DMS53 (cell line): Measurements from ENCODE around the gene MIPOL1.
A peak's percentile ranks its signal among the peaks of the same experiment; 100 is the strongest.
"Not testable (repeated sequence)": the region's sequence is repeated elsewhere in the genome, so short reads cannot be mapped to it uniquely, and the experiment has no call there.

ENCODE experiments used
- DNase-seq: peaks from one replicate; lab custom pipeline; 2025; lab: John Stamatoyannopoulos, UW

The MIPOL1 gene, protein sequence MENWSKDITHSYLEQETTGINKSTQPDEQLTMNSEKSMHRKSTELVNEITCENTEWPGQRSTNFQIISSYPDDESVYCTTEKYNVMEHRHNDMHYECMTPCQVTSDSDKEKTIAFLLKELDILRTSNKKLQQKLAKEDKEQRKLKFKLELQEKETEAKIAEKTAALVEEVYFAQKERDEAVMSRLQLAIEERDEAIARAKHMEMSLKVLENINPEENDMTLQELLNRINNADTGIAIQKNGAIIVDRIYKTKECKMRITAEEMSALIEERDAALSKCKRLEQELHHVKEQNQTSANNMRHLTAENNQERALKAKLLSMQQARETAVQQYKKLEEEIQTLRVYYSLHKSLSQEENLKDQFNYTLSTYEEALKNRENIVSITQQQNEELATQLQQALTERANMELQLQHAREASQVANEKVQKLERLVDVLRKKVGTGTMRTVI

DNA sequence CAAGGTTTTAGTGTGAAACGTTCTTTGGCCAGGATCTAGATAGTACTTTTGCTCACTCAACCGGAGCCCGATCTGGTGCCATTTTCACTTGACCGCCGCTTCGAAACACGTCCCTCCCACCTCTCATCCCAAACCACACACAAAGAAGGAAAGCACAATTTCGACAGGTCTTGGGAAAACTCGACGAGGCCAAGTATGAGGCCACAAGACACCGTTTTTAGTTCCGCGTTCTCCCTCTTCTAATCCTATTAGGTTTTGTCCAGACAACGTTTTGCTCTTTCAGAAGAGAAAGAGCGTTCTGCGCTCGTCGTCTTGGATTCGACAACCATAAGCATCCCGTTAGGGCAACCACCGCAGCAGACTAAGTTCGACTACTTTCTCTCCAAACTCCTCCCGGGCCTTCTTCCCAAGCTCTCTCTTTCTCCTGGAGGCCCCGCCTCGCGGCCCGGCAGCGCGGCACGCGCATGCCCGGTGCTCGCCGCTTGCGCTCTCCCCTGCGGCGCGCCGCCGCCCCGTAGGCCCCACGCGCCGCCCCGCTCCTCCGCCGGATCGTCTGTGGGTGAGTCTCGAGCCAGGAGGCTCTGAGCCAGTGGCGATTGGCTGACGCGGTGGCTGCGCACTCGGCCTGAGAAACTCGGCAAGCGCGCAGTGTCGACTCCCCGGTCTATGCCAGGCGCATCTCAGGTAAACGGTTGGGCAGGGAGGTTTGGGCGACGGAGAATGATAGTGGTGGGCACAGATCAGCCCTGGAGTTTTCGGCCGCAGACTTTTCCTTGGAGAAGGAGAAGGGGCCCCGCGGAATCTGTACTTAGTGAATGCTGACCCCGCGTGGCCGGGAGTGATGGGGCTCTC, at the start of gene MIPOL1:
Gene MIPOL1 (plus strand): TSS at position 517 of the 852 bp plus-strand sequence. CDS start 49,952 bp downstream, outside the sequence.
- DNase-seq, result peak; percentile 88

DNA sequence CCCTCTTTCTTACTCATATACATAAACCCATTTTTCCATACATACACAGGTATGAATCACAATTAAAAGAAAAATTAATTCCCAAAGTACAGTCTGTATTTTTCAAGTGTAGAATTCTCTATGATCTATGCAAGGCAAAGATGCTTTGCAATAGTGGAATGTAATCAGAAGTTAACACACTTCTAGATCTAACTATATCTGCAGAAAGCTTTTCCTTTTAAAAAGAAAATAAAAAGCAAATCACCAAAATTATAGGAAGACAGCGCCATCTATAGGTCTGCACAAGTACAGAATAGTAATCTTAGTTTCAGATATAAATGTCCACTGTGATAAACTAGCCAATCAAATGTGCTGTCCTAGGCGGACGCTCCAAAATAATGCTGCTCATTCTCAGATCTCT, 47.3 kb upstream of the MIPOL1 start:
- peak; percentile 66 for DNase-seq

DNA sequence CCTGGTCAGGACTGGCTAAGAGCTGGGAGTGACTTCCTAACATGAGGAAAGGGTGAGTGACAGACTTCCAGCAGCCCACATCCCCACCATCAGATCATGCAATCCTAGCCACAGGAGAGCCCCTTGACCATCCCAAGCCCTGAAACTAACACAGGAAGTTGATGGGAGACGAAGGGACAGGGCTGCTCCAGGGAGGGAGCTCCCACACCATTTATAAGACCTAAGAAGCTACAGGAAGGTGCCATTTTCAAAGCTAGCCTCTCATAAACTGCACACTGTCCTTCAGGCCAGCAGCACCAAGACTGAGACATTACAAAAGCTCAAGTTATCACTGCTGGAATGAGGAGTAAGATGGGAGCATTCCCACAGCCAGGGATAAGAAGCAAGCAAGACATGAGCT, 44.7 kb upstream of the MIPOL1 start:
- DNase-seq, result no peak

DNA sequence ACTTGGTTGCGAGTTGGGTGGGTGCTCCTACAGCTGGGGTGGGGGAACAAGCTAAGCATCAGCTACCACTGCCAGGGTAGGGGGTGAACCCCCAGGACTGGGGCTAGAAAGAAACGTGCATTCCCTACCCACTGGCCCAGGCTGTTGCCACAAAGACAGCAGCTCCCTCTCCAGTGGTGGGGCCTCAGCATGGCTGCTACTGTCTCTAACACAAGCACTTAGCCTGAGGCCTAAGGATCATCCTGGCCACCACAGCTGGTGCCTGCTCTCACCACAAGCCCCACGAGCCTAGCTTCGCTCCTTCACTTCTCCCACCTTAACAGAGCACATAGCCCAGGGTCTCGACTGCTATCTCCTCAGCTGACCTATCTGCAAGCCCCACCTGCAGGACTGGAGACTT, 44.3 kb upstream of the MIPOL1 start:
- no peak for DNase-seq

DNA sequence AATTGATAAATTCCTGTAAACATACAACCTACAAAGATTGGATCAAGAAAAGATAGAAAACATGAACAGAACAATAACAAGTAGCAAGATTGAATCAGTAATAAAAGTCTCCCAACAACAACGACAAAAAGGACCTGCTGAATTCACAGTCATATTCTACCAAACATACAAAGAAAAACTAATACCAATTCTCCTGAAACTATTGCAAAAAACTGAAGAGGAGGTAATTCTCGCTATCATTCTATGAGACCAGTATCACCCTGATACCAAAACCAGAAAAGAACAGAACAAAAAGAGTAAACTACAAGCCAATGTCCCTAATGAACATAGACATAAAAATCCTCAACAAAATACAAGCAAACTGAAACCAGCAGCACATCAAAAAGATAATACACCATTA, 39.8 kb upstream of the MIPOL1 start:
- DNase-seq, result no peak

DNA sequence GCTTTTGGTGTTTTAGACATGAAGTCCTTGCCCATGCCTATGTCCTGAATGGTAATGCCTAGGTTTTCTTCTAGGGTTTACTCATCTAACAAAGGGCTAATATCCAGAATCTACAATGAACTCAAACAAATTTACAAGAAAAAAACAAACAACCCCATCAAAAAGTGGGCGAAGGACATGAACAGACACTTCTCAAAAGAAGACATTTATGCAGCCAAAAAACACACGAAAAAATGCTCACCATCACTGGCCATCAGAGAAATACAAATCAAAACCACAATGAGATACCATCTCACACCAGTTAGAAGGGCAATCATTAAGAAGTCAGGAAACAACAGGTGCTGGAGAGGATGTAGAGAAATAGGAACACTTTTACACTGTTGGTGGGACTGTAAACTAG, 35.4 kb upstream of the MIPOL1 start:
- not testable (repeated sequence) for DNase-seq

DNA sequence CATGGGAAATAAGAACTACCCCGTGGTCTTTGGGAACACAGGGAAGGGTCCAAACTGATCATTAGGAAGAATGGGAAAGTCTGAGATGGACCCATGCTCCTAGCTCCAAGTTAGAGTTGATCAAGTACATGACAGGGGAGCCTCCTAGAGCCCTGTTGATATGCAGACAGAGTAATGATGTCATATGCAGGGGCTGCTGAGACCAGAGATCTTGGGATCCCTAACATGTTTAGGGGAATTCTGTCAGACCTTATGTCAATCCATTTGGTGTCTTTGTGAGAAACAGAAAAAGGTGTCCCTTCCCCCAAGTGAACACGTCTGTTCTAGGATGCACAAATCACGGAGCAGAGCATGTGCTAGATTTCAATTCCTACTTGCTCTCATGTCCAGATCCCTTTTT, 31.9 kb upstream of the MIPOL1 start:
- no peak for DNase-seq

DNA sequence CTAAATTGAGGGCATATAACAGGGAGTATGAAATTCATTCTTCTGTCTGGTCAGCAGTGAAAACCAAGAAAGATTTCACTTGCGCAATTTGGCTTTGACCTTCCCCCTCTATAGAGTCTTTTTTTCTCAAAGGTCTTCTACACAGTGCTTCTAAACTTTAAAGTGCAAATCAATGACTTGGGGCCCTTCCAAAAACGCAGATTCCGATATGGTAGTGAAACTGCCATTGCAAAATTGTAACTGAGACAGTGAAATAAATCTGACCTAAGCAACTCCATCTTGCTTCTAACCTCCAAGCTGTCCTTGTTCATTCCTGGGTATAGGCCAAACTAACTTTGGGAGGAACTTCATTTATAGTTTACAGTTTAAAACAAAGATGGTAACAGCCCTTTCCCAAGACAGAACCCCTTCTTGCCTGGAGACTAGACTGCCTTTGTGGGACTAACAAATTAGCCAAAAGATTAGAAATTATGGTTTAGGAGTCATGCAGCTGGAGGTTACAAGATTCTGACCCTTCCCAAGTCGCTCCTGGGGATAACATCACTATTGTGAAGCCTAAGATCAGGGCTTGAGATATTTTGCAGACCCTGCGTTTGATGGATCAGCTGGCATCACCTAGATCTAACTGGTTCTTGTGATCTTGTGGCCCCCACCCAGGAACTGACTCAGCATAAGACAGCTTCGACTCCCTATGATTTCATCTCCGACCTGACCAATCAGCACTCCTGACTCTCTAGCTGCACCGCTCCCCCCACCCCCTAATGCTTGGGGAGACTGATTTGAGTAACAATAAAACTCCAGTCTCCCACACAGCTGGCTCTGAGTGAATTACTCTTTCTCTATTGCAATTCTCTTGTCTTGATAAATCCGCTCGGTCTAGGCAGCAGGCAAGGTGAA, 30.3 kb upstream of the MIPOL1 start:
- no peak for DNase-seq

DNA sequence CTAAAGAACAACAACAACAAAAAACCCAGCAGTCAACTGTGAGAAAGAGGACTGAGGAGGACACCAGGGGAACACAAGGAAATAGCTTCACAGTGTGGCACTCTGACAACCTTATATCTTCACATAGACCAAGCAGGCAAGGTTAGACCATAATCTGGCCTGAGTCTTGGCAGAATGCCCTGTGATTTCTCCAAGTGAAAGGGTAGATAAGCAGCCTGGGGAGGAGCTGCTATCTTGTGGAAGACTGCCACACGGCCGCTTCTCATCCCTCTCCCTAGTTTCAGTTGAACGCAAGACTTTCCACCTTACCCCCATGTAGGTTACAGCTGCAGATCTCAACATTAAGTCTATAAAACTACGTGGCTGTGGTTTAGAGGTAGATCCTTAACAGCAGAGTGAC, 29.0 kb upstream of the MIPOL1 start:
- peak; percentile 17 for DNase-seq

DNA sequence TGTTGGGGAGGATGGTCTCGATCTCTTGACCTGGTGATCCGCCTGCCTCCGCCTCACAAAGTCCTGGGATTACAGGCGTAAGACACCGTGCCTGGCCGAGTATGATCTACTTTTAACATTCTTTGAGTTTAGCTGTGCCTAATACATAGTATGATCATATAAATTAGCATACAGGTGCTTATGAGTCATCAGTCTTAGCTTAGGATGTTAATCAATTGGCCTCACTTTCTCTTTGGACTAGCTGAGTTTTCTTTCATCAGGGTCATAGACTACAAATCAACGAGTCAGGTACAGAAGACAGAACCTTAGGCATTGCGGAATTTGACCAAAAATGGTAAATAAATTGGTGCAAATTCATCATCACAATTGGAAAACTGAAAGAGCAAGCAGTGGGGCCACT, 27.5 kb upstream of the MIPOL1 start:
- DNase-seq, result peak; percentile 75

DNA sequence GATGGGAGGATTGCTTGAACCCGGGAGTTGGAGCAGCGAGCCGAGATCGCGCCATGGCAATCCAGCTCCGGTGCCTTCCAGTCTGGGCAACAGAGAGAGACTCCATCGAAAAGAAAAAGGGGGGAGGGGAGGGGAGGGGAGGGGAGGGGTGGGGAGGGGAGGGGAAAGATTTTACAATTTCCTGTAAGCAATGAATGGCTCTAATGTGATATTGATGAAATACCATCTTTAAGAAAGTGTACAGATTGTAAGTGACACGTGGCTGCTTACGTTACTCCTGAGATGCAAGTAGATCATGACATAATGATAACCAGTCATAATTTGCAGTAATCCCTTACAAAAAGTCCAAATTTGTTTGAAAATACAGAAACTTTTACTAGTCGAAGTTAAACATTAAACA, 26.7 kb upstream of the MIPOL1 start:
- DNase-seq, result peak; percentile 56

DNA sequence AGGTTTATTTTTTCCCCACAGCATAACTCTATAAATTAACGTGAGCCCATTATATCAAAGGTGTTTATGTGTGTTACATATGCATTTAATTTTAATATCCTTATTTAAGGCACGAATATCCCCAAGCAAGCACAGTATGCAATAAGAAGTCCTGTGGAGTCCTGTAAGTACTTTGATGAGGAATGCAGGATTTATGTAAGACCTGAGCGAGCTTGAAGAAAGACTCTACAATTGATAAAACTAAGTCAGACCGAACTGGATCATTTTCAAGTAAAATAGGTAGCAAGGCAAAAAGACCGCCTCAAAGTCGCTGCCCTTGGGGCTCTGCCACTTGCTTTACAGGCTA, 26.1 kb upstream of the MIPOL1 start:
- DNase-seq, result no peak

DNA sequence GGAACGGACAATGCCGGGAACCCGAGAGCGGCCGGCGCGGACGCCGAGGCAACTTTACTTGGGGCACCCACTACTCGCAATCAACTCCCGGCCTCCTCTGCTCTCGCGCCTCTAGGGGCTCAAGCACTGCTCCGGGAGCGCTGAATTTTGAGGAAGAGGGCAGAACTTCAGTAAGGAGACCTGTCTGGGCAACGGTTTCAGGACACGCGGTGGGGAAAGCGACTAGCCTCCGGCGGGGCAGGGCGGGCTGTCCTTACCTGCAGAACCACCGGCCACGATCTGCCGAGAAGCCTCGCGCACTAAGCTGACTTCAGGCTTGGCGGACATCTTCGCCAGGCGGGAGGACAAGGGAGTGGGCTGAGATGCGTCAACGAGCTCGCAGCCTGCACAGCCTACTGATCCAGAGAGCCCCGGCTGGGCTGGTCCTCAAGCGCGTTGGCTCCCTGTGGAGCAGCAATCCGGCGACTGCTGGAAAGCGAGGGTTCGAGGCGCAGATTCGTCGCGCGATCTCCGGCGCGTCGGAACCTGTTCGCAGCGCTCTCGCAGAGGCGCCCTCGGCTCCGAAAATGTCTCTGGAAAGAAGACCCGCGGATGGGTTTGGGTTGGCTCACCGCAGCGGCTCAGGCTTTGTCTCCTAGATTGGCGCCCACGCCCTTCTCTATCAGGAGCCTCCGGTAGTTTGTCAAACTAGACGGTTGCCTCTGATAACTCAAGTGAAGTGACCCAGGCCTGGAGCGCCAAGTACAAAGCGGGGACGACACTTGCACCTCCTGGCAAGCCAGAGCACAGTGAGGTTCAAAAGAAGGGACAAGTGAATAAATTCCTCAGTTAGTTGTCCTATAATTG, 25.5 kb upstream of the MIPOL1 start, which contains the start of gene SLC25A21:
Gene SLC25A21 (minus strand): TSS at position 583 of the 846 bp plus-strand sequence.
- peak; percentile 91 for DNase-seq

DNA sequence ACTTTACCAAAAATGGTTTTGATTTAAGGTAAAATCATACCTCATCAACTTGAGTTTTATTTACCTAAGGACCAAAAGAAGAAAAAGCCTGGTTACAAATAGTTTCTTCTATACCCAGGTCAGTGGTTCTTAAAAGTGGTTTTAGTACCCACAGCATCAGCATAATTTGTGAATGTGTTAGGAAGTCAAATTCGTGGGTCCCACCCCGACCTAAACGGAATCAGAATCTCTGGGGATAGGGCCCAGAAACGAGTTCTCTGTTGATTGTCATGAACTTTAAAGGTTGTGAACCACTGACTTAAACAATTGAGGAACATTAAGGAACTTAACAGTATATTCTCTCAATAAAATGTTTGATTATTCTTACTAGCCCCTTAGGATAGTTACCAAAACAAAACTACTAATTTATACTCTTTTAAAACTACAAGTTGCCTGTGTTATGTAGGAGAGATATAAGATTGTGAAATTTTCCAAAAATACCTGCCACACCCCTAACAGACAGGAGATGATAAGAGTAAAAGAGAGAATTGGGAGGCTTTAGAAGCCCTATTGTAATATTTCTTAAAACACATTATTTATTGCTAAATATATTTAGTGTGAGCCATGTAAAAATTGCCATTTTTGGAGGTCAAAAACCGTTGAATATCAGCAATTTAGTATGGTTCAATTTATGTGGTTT, 24.7 kb upstream of the MIPOL1 start:
- DNase-seq, result no peak

DNA sequence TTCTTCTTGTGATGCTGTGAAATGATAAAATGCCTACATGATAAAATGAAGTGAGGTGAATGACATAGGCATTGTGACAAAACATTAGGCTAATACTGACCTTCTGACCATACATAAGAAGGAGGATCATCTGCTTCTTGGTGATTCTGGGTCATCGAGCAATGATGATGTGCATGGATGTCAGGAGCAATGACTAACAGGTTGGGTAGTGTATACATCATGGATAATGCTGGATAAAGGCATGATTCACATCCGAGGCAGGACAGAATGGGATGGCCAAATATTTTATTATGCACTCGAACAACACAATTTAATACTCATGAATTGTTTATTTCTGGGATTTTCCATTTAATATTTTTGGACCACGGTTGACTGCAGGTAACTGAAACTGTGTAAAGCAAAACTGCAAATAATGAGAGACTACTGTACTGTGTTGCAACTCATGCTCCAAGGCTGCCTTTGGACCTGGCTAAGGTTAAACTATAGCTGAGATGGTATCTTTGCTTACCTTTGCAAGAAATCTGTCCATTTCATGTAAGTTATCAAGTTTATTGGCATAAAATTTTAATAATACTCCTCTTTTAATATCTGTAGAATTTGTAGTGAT, 17.7 kb upstream of the MIPOL1 start:
- no peak for DNase-seq

DNA sequence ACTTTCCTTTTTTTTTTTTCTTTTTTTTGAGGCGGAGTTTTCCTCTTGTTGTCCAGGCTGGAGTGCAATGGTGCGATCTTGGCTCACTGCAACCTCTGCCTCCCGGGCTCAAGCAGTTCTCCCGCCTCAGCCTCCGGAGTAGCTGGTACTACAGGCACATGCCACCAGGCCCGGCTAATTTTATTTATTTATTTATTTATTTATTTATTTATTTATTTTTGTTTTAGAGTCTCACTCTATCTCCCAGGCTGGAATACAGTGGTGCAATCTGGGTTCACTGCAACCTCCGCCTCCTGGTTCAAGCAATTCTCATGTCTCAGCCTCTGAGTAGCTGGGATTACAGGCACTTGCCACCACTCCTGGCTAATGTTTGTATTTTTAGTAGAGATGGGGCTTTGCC, 16.9 kb upstream of the MIPOL1 start:
- not testable (repeated sequence) for DNase-seq

DNA sequence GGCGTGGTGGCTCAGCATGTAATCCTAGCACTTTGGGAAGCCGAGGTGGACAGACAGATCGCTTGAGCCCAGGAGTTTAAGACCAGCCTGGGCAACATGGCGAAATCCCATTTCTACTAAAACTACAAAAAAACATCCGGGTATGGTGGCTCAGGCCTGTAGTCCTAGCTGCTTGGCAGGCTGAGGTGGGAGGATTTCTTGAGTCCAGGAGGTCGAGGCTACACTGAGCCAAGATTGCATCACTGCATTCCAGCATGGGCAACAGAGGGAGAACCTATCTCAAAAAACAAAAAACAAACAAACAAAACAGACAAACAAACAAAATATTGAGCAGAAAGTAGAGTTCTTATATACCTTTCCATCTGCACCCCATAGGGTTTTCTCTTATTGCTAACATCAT, 16.3 kb upstream of the MIPOL1 start:
- no peak for DNase-seq

DNA sequence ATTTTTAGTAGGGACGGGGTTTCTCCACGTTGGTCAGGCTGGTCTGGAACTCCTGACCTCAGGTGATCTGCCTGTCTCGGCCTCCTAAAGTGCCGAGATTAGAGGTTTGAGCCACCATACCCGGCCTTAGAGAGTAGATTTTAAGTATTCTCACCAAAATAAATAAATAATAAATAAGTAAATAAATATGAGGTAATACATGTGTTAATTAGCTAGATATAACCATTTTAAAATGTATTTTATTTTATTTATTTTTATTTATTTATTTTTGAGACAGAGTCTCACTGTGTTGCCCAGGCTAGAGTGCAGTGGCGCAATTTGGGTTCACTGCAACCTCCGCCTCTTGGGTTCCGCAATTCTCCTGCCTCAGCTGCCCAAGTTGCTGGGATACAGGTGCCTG, 13.2 kb upstream of the MIPOL1 start:
- not testable (repeated sequence) for DNase-seq

DNA sequence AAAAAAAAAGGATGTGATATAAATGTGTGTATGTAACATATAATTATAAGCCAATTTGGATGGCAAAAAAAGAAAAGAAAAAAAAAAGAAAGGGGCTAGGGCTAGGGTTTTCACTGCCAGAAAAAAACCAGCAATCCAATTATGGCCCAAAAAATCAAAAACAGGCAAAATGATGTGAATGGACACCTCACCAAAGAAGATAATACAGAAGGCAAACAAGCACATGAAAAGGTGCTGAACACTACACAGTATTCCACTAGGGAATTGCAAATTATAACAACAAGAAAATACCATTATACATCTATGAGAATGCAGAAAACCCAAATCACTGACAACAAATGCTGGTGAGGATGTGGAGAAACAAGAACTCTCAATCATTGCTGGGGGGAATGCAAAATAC, 12.1 kb upstream of the MIPOL1 start:
- no peak for DNase-seq

DNA sequence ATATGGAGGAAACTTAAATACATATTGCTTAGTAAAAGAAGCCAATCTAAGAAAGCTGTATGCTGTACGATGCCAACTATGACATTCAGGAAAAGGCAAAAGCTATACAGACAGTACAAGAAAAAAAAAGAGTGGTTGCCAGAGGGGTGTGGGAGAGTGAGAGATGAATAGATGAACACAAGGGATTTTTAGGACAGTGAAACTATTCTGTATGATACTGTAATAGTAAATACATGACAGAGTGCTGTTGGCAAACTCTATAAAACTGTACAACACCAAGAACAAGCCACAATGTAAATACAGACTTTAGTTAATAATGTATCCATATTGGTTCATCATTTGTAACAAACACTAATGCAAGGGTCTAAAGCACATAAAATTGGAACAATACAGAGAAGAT, 10.9 kb upstream of the MIPOL1 start:
- DNase-seq, result no peak
